ENCODE measurements around the gene EMILIN3.

EMILIN3 gene

DNA sequence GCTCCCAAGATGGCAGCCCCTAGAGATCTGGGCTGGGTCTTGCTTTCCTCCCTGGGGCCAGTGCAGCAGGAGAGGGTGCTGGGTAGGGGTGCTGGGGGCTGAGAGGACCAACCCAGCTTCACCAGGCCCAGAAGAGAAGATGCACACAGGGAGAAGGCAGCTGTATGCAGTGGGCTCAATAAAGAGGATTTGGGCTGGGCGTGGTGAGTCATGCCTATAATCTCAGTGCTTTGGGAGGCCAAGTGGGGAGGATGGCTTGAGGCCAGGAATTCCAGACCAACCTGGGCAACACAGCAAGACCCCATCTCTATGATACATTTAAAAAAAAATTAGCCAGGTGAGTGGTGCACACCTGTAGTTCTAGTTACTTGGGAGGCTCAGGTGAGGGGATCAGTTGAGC lies 25.7 kb upstream of the EMILIN3 start:
- no peak for DNase-seq (ENCODE audit: low read depth in 2 of 2)

GRCh38 chr20:41391587-41392001 lies 25.0 kb upstream of the EMILIN3 start:
- no peak for DNase-seq (ENCODE audit: low read depth in 2 of 2)

DNA sequence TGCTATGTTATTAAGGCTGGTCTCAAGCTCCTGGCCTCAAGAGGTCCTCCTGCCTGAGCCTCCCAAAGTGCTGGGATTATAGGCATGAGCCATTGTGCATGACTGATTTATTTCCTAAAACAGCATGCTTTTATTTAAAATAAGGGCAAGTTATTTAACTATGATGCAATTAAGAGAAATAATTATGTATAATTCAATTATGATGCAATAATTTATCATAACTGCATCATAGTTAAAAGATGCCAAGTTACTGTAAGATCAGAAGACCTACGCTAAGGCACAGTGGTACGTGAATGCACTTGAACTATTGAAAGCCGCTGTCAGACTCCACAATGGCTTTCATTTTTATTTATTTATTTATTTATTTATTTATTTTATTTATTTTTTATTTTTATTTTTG lies 24.3 kb upstream of the EMILIN3 start:
- DNase-seq (ENCODE audit: low read depth in 2 of 2), result no peak

DNA sequence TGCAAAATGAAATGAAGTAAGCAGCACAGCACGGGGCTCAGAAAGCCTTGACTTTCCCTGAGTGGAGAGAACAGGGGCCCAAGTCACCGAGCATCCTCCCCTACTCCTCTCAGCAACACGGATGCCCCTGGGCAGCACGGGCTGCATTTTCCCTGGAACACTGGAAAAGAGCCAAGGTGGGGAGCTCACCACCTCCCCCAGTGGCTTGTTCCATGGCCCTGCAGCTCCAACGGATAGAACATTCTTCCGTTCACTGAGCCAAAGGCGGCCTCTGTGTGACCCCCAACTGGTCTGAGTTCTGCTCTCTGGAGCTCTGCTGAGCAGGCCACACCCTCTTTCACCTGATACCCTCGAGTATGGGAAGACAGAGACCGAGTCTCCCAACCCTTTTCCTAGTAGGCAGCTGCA lies 20.8 kb upstream of the EMILIN3 start:
- DNase-seq (ENCODE audit: low read depth in 2 of 2), result no peak

- DNase-seq (ENCODE audit: low read depth in 2 of 2), result no peak
These were observed 20.1 kb upstream of the EMILIN3 start for GRCh38 chr20:41386502-41387427.

DNA sequence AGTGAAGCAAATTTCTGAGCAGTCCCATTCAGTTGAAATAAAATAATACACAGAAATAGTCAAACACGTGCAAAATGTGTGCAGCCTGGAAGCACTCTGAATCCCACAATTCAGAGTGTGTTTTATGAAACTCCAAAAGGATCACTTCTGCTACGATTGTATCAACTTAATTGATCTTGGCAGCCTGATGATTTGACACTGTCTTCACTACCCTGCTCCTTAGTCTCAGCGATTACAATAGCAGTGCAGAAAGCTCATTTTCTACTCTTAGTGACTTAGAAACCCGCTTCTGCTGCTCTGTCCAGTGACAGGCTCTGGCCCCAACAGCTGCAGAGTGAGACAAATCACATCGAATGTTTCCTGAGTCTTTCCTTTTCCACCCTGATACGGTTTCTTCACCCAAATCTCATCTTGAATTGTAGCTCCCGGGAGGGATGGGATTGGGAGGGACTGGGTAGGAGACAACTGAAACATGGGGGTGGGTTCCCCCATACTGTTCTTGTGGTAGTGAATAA lies 16.2 kb upstream of the EMILIN3 start:
- no peak for DNase-seq (ENCODE audit: low read depth in 2 of 2)

- no peak for DNase-seq (ENCODE audit: low read depth in 2 of 2)
These were observed 14.1 kb upstream of the EMILIN3 start for GRCh38 chr20:41380551-41381193.

DNA sequence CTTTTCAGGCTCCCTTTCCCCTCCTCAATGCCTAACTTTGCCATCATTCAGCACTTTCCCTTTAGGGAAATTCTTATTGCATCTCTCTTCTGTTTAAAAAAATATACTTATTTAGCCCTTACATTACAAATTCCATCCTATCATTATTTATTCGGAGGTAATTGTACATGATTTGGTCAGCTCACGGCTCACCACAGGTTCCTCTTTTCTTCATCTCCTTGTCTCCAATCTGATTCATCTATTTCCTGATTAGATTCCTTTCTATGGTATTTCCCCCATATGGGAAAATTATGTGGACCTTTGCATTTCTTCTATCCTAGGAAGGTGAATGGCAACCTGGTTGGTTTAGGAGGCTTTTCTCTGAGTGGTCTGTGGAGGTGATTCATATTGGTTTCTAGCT lies 12.9 kb upstream of the EMILIN3 start:
- no peak for DNase-seq (ENCODE audit: low read depth in 2 of 2)

DNA sequence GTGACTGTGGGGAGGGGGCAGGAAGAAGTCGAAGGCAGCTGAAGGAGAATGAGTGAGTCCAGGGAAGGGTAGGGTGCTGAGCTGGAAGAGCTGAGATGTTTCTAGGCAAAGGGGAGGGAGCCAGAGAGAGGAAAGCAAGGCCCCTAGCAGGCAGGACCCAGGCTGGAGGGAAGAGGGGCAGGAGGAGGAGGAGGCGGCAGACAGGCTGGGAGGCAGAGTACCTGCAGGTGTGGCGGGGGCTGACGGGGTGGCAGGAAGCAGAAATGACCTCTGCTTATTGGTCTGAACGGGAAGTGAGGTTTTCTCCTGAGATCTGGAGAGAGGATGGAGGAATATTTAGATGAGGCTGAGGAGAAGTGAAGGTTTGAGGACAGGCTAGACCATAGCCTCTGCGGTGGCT lies 10.7 kb upstream of the EMILIN3 start:
- no peak for DNase-seq (ENCODE audit: low read depth in 2 of 2)

- no peak for DNase-seq (ENCODE audit: low read depth in 2 of 2)
These were observed 9.7 kb upstream of the EMILIN3 start for GRCh38 chr20:41376349-41376748.

GRCh38 chr20:41375846-41376245 lies 9.2 kb upstream of the EMILIN3 start:
- DNase-seq (ENCODE audit: low read depth in 2 of 2), result no peak

- DNase-seq (ENCODE audit: low read depth in 2 of 2), result no peak
These were observed 7.6 kb upstream of the EMILIN3 start for GRCh38 chr20:41373931-41374920.

GRCh38 chr20:41373251-41373783 lies 6.7 kb upstream of the EMILIN3 start:
- no peak for DNase-seq (ENCODE audit: low read depth in 2 of 2)

DNA sequence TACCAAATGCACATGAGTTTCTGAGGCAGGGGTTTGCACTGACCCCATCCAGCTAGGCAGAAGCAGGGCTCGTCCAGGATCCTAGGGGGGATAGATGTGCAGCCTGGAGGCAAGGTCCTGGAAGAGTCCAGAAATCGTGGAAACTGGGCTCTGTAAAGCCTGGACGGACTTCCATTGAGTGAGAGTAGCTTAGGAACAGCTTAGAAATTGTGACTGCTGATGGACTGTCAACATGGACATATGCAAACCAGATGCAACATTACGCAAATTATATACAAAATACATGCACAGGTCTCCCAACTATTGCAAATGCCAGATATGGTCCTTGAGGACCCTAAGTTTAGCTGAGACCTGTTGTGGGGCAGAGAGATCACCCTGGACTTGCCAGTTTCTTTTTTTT lies 4.8 kb upstream of the EMILIN3 start:
- no peak for DNase-seq (ENCODE audit: low read depth in 2 of 2)

GRCh38 chr20:41370176-41370575 lies 3.6 kb upstream of the EMILIN3 start:
- DNase-seq (ENCODE audit: low read depth in 2 of 2), result no peak

- no peak for DNase-seq (ENCODE audit: low read depth in 2 of 2)
These were observed 3.1 kb upstream of the EMILIN3 start for GRCh38 chr20:41369673-41370072.

DNA sequence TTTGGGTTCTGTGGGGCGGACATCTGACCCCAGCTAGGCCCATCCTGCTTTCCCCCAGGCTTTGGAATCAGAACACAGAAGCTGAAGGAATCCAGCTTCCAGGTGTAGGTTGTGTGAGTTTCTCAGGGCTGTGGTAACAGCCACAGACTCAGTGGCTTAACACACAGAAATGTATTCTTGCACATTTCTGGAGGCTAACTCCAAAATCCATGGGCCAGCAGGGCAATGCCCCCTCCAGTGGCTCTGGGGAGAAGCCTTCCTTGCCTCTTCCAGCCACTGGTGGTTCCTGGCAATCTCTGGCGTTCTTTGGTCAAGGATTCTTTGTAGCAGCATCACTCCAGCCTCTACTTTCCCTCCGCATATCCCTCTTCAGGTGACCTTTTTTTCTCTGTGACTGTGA lies 1.3 kb upstream of the EMILIN3 start:
- no peak for DNase-seq (ENCODE audit: low read depth in 2 of 2)

GRCh38 chr20:41367393-41367695 lies 726 bp upstream of the EMILIN3 start:
- no peak for DNase-seq (ENCODE audit: low read depth in 2 of 2)

GRCh38 chr20:41365777-41366545 lies 657 bp downstream of the EMILIN3 start:
- DNase-seq (ENCODE audit: low read depth in 2 of 2), result no peak

- no peak for DNase-seq (ENCODE audit: low read depth in 2 of 2)
These were observed 1.5 kb downstream of the EMILIN3 start for GRCh38 chr20:41364967-41365765.

Measured in stimulated activated CD8-positive, alpha-beta memory T cell treated with anti-CD3 and anti-CD28 coated beads, Interleukin-15, amount 100 ng/mL, for 4 hours (primary cell).